HepG2 (cell line): ENCODE measurements around the gene ADAR. TPM values are rescaled to one million over a fixed set of nuclear protein-coding genes. Genes with fewer than 3 reads are reported as not detected.

Experiments
- CHCHD3 ChIP-seq: sonication (generic); formaldehyde crosslinking; IDR thresholded peaks from 2 replicates; pipeline ENCODE4 v1.8.0; 2022; ENCODE audit warnings: mild to moderate bottlenecking, missing genetic modification reagents, moderate library complexity
- GATAD2A ChIP-seq: IDR thresholded peaks from 2 replicates; pipeline ENCODE4 v1.6.1; 2016
- GFI1 ChIP-seq: sonication (generic); formaldehyde crosslinking; IDR thresholded peaks from 2 replicates; pipeline ENCODE4 v1.5.0; 2020; ENCODE audit warnings: missing genetic modification reagents, mild to moderate bottlenecking, borderline replicate concordance
- KLF13 ChIP-seq: sonication (generic); formaldehyde crosslinking; IDR thresholded peaks from 2 replicates; pipeline ENCODE4 v1.4.0; 2020; ENCODE audit warnings: mild to moderate bottlenecking, missing genetic modification reagents
- KMT2A ChIP-seq: sonication (generic); formaldehyde crosslinking; IDR thresholded peaks from 2 replicates; pipeline ENCODE4 v1.4.0; 2020; ENCODE audit warnings: missing genetic modification reagents
- ZNF34 ChIP-seq: sonication (generic); formaldehyde crosslinking; IDR thresholded peaks from 2 replicates; pipeline ENCODE4 v1.4.0; 2020; ENCODE audit warnings: mild to moderate bottlenecking, missing genetic modification reagents, borderline replicate concordance
- ZNF557 ChIP-seq: sonication (generic); formaldehyde crosslinking; IDR thresholded peaks from 2 replicates; pipeline ENCODE4 v1.4.0; 2020; ENCODE audit warnings: missing genetic modification reagents
- polyA plus RNA-seq, 8 experiments: library from polyadenylated mRNA; depleted of rRNA in 3 of 8; stranded (reverse) in 7 of 8; unstranded in 1 of 8; fragments of >200 nt; fragmentation: Illumina TruSeq in 4 of 8; extraction: Trizol in 4 of 8; gene quantifications; 2 replicates each; pipeline versions ENCODE4 v1.2.1 to v1.2.3, GENCODE V29; 2011 to 2016; ENCODE audit warnings: low read depth in 4 of 8, missing spikeins in 1 of 8, mixed read lengths in 1 of 8; ENCODE audit not compliant: insufficient read depth in 1 of 8
- total RNA-seq, 5 experiments: library from RNA; depleted of rRNA; stranded (reverse); fragments of >200 nt; fragmentation: Illumina TruSeq; extraction: Trizol; gene quantifications; 2 replicates each; pipeline ENCODE4 v1.2.3, GENCODE V29; 2016; ENCODE audit warnings: low read depth in 1 of 5
- TF ChIP-seq, protein P1 (sequence below): sonication (generic); formaldehyde crosslinking; IDR thresholded peaks from 2 replicates; pipeline ENCODE4 v1.4.0; 2020; ENCODE audit warnings: missing genetic modification reagents
- TF ChIP-seq, protein P2 (sequence below): IDR thresholded peaks from 2 replicates; pipeline ENCODE4 v1.6.1; 2016; ENCODE audit warnings: control low read depth
- TF ChIP-seq, protein P3 (sequence below): sonication (generic); formaldehyde crosslinking; IDR thresholded peaks from 2 replicates; pipeline ENCODE4 v1.4.0; 2020; ENCODE audit warnings: mild to moderate bottlenecking, missing genetic modification reagents, borderline replicate concordance
- TF ChIP-seq, protein P4 (sequence below): sonication (generic); formaldehyde crosslinking; IDR thresholded peaks from 2 replicates; pipeline ENCODE4 v1.4.0; 2020; ENCODE audit warnings: missing genetic modification reagents
- TF ChIP-seq, protein P5 (sequence below): sonication (generic); formaldehyde crosslinking; IDR thresholded peaks from 2 replicates; pipeline ENCODE4 v1.4.0; 2020; ENCODE audit warnings: missing genetic modification reagents, borderline replicate concordance

The ADAR gene
- total and polyA plus RNA-seq, 2 of the 13 experiments (the other 11 are each of a cell fraction or from before 2014, with no cell fraction given) = 70.8 to 86.2 TPM

DNA sequence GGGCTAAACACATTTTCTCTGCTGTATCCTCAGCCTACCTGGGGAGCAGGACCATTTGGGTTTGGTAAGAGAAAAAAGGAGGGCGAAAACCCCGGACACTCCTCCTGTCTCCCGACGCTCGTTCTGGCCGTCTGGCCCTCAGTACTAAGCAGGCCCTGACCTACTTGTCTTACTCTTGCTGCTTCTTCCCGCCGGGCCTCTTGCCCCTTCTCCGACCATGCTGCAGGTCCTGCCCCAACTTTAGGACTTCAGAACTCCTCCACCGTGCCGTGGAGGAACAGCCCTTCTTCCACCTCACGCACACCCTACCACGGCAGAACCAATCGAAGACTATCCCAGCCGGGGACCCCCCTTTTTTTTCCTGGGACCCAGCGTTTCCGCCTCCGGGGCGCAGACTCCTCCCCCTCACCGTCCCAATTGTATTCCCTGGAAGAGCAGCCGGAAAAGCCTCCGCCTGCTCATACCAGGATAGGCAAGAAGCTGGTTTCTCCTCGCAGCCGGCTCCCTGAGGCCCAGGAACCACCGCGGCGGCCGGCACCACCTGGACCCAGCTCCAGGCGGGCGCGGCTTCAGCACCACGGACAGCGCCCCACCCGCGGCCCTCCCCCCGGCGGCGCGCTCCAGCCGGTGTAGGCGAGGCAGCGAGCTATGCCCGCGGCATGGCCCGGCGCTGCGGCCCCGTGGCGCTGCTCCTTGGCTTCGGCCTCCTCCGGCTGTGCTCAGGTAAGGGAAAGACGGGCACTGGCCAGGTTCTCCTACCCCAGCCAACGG, 40.4 kb downstream of the ADAR start, which contains the start of gene CHRNB2 (continued):
- TF ChIP-seq, protein P1, sequence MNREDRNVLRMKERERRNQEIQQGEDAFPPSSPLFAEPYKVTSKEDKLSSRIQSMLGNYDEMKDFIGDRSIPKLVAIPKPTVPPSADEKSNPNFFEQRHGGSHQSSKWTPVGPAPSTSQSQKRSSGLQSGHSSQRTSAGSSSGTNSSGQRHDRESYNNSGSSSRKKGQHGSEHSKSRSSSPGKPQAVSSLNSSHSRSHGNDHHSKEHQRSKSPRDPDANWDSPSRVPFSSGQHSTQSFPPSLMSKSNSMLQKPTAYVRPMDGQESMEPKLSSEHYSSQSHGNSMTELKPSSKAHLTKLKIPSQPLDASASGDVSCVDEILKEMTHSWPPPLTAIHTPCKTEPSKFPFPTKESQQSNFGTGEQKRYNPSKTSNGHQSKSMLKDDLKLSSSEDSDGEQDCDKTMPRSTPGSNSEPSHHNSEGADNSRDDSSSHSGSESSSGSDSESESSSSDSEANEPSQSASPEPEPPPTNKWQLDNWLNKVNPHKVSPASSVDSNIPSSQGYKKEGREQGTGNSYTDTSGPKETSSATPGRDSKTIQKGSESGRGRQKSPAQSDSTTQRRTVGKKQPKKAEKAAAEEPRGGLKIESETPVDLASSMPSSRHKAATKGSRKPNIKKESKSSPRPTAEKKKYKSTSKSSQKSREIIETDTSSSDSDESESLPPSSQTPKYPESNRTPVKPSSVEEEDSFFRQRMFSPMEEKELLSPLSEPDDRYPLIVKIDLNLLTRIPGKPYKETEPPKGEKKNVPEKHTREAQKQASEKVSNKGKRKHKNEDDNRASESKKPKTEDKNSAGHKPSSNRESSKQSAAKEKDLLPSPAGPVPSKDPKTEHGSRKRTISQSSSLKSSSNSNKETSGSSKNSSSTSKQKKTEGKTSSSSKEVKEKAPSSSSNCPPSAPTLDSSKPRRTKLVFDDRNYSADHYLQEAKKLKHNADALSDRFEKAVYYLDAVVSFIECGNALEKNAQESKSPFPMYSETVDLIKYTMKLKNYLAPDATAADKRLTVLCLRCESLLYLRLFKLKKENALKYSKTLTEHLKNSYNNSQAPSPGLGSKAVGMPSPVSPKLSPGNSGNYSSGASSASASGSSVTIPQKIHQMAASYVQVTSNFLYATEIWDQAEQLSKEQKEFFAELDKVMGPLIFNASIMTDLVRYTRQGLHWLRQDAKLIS (CRISPR knock-in tag) = no peak
- TF ChIP-seq, protein P2, sequence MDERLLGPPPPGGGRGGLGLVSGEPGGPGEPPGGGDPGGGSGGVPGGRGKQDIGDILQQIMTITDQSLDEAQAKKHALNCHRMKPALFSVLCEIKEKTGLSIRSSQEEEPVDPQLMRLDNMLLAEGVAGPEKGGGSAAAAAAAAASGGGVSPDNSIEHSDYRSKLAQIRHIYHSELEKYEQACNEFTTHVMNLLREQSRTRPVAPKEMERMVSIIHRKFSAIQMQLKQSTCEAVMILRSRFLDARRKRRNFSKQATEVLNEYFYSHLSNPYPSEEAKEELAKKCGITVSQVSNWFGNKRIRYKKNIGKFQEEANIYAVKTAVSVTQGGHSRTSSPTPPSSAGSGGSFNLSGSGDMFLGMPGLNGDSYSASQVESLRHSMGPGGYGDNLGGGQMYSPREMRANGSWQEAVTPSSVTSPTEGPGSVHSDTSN (CRISPR knock-in tag) = no peak
- TF ChIP-seq GATAD2A (no peak), GFI1 (CRISPR knock-in tag) (peak; percentile 50; the same call in 1 of the 2 replicates), KLF13 (CRISPR knock-in tag) (no peak), CHCHD3 (CRISPR knock-in tag) (peak; percentile 95), KMT2A (CRISPR knock-in tag) (peak; percentile 55; the same call in 1 of the 2 replicates), ZNF34 (no peak), ZNF557 (peak; percentile 94; the same call in 1 of the 2 replicates)
- TF ChIP-seq, protein P3, sequence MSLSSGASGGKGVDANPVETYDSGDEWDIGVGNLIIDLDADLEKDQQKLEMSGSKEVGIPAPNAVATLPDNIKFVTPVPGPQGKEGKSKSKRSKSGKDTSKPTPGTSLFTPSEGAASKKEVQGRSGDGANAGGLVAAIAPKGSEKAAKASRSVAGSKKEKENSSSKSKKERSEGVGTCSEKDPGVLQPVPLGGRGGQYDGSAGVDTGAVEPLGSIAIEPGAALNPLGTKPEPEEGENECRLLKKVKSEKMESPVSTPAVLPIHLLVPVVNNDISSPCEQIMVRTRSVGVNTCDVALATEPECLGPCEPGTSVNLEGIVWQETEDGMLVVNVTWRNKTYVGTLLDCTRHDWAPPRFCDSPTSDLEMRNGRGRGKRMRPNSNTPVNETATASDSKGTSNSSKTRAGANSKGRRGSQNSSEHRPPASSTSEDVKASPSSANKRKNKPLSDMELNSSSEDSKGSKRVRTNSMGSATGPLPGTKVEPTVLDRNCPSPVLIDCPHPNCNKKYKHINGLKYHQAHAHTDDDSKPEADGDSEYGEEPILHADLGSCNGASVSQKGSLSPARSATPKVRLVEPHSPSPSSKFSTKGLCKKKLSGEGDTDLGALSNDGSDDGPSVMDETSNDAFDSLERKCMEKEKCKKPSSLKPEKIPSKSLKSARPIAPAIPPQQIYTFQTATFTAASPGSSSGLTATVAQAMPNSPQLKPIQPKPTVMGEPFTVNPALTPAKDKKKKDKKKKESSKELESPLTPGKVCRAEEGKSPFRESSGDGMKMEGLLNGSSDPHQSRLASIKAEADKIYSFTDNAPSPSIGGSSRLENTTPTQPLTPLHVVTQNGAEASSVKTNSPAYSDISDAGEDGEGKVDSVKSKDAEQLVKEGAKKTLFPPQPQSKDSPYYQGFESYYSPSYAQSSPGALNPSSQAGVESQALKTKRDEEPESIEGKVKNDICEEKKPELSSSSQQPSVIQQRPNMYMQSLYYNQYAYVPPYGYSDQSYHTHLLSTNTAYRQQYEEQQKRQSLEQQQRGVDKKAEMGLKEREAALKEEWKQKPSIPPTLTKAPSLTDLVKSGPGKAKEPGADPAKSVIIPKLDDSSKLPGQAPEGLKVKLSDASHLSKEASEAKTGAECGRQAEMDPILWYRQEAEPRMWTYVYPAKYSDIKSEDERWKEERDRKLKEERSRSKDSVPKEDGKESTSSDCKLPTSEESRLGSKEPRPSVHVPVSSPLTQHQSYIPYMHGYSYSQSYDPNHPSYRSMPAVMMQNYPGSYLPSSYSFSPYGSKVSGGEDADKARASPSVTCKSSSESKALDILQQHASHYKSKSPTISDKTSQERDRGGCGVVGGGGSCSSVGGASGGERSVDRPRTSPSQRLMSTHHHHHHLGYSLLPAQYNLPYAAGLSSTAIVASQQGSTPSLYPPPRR (CRISPR knock-in tag) = no peak
- TF ChIP-seq, protein P4, sequence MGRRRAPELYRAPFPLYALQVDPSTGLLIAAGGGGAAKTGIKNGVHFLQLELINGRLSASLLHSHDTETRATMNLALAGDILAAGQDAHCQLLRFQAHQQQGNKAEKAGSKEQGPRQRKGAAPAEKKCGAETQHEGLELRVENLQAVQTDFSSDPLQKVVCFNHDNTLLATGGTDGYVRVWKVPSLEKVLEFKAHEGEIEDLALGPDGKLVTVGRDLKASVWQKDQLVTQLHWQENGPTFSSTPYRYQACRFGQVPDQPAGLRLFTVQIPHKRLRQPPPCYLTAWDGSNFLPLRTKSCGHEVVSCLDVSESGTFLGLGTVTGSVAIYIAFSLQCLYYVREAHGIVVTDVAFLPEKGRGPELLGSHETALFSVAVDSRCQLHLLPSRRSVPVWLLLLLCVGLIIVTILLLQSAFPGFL (CRISPR knock-in tag) = no peak; the same call in 1 of the 2 replicates
- TF ChIP-seq, protein P5, sequence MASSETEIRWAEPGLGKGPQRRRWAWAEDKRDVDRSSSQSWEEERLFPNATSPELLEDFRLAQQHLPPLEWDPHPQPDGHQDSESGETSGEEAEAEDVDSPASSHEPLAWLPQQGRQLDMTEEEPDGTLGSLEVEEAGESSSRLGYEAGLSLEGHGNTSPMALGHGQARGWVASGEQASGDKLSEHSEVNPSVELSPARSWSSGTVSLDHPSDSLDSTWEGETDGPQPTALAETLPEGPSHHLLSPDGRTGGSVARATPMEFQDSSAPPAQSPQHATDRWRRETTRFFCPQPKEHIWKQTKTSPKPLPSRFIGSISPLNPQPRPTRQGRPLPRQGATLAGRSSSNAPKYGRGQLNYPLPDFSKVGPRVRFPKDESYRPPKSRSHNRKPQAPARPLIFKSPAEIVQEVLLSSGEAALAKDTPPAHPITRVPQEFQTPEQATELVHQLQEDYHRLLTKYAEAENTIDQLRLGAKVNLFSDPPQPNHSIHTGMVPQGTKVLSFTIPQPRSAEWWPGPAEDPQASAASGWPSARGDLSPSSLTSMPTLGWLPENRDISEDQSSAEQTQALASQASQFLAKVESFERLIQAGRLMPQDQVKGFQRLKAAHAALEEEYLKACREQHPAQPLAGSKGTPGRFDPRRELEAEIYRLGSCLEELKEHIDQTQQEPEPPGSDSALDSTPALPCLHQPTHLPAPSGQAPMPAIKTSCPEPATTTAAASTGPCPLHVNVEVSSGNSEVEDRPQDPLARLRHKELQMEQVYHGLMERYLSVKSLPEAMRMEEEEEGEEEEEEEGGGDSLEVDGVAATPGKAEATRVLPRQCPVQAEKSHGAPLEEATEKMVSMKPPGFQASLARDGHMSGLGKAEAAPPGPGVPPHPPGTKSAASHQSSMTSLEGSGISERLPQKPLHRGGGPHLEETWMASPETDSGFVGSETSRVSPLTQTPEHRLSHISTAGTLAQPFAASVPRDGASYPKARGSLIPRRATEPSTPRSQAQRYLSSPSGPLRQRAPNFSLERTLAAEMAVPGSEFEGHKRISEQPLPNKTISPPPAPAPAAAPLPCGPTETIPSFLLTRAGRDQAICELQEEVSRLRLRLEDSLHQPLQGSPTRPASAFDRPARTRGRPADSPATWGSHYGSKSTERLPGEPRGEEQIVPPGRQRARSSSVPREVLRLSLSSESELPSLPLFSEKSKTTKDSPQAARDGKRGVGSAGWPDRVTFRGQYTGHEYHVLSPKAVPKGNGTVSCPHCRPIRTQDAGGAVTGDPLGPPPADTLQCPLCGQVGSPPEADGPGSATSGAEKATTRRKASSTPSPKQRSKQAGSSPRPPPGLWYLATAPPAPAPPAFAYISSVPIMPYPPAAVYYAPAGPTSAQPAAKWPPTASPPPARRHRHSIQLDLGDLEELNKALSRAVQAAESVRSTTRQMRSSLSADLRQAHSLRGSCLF (CRISPR knock-in tag) = peak; percentile 30; the same call in 1 of the 2 replicates
